Heart right ventricle (tissue), 16 donors: ENCODE measurements around the gene THSD4. TPM values are rescaled to one million over a fixed set of nuclear protein-coding genes. Genes with fewer than 3 reads are reported as not detected.

Experiments used
- ATAC-seq, 8 donors: fragments of 200-7000 bp; cut with Tn5 transposase; one replicate each; pipeline ENCODE4 v1.9.1; 2020; ENCODE audit warnings: mild to moderate bottlenecking in 8 of 8, moderate library complexity in 8 of 8, moderate number of reproducible peaks in 1 of 8
- DNase-seq, 2 donors: peaks; one replicate each; pipeline ENCODE4 v3.0.0-alpha.2; 2020
- H3K27ac ChIP-seq, 10 donors: fragments of 200-600 bp; sonication (generic) in 2 of 10; one replicate each; pipeline versions ENCODE4 v1.5.0 to v1.8.0; 2020 to 2022; ENCODE audit warnings: mild to moderate bottlenecking in 3 of 10
- H3K27me3 ChIP-seq, 7 donors: fragments of 200-600 bp; one replicate each; pipeline ENCODE4 v1.8.0; 2021 to 2022; ENCODE audit warnings: mild to moderate bottlenecking in 2 of 7
- H3K36me3 ChIP-seq, 9 donors: fragments of 200-600 bp; sonication (generic) in 1 of 9; one replicate each; pipeline versions ENCODE4 v1.5.0 to v1.8.0; 2020 to 2022; ENCODE audit warnings: mild to moderate bottlenecking in 2 of 9
- H3K4me1 ChIP-seq, 9 donors: fragments of 200-600 bp; sonication (generic) in 1 of 9; one replicate each; pipeline versions ENCODE4 v1.5.0 to v1.8.0; 2020 to 2022; ENCODE audit warnings: mild to moderate bottlenecking in 4 of 9
- H3K4me3 ChIP-seq, 10 donors: fragments of 200-600 bp; sonication (generic) in 2 of 10; one replicate each; pipeline versions ENCODE4 v1.5.0 to v1.8.0; 2020 to 2022; ENCODE audit warnings: mild to moderate bottlenecking in 7 of 10, moderate library complexity in 2 of 10
- H3K9me3 ChIP-seq, 11 donors: fragments of 200-600 bp in 10 of 11; sonication (generic) in 2 of 11; one replicate each; pipeline versions ENCODE4 v1.5.0 to v1.8.0; 2013 to 2022; ENCODE audit warnings: mild to moderate bottlenecking in 2 of 11, control low read depth in 1 of 11, moderate library complexity in 1 of 11
- WGBS, 2 donors: extraction: QIAGEN DNeasy Blood & Tissue Kit; methylation state at CpG; one replicate each; pipeline ENCODE4 v1.1.7; 2013; ENCODE audit warnings: inconsistent platforms in 1 of 2; 5-methylcytosine and 5-hydroxymethylcytosine counted together
- intact Hi-C, 10 donors: fragments of 100-400 bp; cut with DNase I; formaldehyde crosslinking; loops; one replicate each; pipeline versions ENCODE4 v1.11.1 to v1.14.2; 2022
- polyA plus RNA-seq, 2 donors: library from polyadenylated mRNA; stranded (reverse); fragments of 200-250 nt; gene quantifications; one replicate each; pipeline ENCODE4 v1.2.3, GENCODE V29; 2013
- total RNA-seq, 10 donors: library from RNA; stranded (reverse); fragmentation: NEBNext Ultra II Directional in 3 of 10; extraction: Animal tissue kit (Norgen Biotek cat#: 25700) in 3 of 10; gene quantifications; one replicate each; pipeline versions ENCODE4 v1.2.1 to v1.2.4, GENCODE V29; 2021 to 2023
- TF ChIP-seq, protein P1 (sequence below), 9 donors: fragments of 200-600 bp; sonication (generic) in 2 of 9; IDR thresholded peaks; one replicate each; pipeline versions ENCODE4 v1.5.0 to v1.8.0; 2021 to 2022; ENCODE audit warnings: antibody characterized with exemption in 9 of 9, mild to moderate bottlenecking in 5 of 9, moderate library complexity in 1 of 9
- donor health status: Arrhythmogenic right ventricular cardiomyopathy.
- donor health status: ischemic (EF 13 %, LVEDD 7.1; RV severe dilation, severe dysfunction).
- donor health status: healthy with polysubstance abuse.
- donor health status: DM: no; HTN: yes; CAD: no.
- donor health status: DM: no; HTN: no; CAD: no.
- donor health status: ischemic (EF 25% LVEDD 6.9; RV normal size, moderate dysfunction).
- donor health status: ischemic (EF 25% LVEDD 5.7; RV mildly dilated, moderate dysfunction).
- donor health status: healthy.
- donor health status: DM: yes; HTN: yes; CAD: no.
- donor health status: Ischemic cardiomyopathy.
- donor health status: ischemic (EF 35%, LVEDD 5.7; RV mildly dilated, moderate dysfunction).
- donor health status: nonischemic (EF 11% LVEDD 7.7; RV severe dilation, severe dysfunction).
- donor health status: DM: yes; HTN: yes; CAD: no.
- donor health status: PGD.
- donor health status: ischemic (EF 29% LVEDD 5.4; RV normal size, mild dysfunction).
- donor health status: nonischemic (EF 23%, LVEDD 6.1; RV moderate dilation, normal function).

Gene THSD4
- total and polyA plus RNA-seq, 12 donors: 20.8 to 212 (median 139) TPM

DNA sequence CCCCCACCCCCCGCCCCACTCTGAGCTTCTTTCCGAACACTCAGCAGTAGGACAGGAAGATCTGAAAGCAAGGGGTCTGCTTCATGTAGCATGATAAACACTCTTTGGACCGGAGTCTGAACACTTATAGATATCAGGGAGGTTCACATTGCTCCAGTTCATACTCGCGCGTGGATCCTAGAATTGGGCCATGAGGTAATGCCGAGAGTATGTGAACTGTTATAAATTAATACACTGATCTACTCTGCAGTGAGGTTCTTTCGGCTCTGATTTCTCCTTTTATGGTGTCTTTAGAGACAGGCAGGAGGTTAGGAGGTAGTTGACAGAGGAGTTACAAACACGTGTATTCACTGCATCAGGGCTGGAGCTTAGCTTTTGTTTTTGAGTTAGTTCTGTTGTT lies 223.0 kb downstream of the THSD4 start:
- DNase-seq (peak in 1 of 2 donors; percentile 52), ATAC-seq (peak; percentile 70 to 95 (median 84))
- H3K4me3 ChIP-seq: no peak overlapping the region
- no peaks in the 10 kb centered on the region for H3K9me3 ChIP-seq
- peaks cover 0 to 11% (median 0%) of the 10 kb centered on the region in 9 donors for H3K36me3 ChIP-seq
- H3K4me1 ChIP-seq: peaks cover 0 to 27% (median 7%) of the 10 kb centered on the region in 9 donors
- 49 to 65% methylated on average over 9 of the region's 9 CpGs for WGBS, 2 donors
- intact Hi-C loops: loop anchor here in 5 of 10 donors (5.0 to 10.0 kb wide), 3 partner anchors 67 to 223 kb away; partner anchors contain the start of gene THSD4 (in 4 of the 5)
- TF ChIP-seq, protein P1, sequence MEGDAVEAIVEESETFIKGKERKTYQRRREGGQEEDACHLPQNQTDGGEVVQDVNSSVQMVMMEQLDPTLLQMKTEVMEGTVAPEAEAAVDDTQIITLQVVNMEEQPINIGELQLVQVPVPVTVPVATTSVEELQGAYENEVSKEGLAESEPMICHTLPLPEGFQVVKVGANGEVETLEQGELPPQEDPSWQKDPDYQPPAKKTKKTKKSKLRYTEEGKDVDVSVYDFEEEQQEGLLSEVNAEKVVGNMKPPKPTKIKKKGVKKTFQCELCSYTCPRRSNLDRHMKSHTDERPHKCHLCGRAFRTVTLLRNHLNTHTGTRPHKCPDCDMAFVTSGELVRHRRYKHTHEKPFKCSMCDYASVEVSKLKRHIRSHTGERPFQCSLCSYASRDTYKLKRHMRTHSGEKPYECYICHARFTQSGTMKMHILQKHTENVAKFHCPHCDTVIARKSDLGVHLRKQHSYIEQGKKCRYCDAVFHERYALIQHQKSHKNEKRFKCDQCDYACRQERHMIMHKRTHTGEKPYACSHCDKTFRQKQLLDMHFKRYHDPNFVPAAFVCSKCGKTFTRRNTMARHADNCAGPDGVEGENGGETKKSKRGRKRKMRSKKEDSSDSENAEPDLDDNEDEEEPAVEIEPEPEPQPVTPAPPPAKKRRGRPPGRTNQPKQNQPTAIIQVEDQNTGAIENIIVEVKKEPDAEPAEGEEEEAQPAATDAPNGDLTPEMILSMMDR (IDR thresholded peaks at IDR 0.05): no peak
- H3K27me3 ChIP-seq: no peaks in the 10 kb centered on the region
- H3K27ac ChIP-seq: peak overlapping the region; percentile 35 to 94 (median 86)

DNA sequence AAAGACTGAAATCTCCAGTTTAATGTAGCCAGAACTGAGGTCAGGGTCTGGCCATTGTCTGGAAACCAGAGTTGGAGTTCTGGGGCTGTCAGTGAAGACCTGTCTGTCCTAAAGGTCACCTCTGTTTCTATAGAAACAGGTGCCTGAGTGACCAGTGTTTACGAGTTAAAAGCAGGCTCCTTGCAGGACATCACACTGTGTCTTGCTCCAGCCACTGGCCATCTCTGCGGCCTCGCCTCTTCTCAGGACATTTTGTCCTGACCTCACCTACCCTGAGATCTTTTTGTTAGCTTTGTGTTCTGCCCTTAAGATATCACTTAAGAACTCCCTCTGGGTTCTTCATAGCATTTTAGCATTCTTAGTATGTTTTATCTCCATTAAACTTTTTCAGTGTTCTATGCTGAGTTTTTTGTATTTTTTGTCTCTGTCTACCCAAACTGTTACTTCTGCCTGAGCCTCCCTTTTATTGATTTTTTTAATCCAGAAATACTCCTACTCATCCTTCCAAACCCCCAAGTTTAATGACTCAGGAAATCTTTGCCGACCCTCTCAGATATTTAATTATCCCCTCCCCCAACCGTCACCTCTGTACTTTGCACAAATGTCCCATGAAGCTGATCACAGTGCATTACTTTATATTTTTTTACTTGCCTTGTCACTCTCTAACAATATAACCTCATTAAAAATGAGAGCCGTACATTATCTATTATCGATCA lies 223.7 kb downstream of the THSD4 start:
- Histone ChIP-seq H3K36me3 (peaks cover 0 to 10% (median 0%) of the 10 kb centered on the region in 9 donors), H3K4me1 (peaks cover 0 to 21% (median 4%) of the 10 kb centered on the region in 9 donors), H3K27ac (peak overlapping the region; percentile 35 to 94 (median 86)), H3K27me3 (no peaks in the 10 kb centered on the region), H3K9me3 (no peaks in the 10 kb centered on the region), H3K4me3 (no peak overlapping the region)
- DNase-seq (no peak), ATAC-seq (peak in 4 of 8 donors; percentile 10 to 45 (median 18))
- intact Hi-C loops: loop anchor here in 5 of 10 donors (5.0 to 10.0 kb wide), 3 partner anchors 66 to 224 kb away; partner anchors contain the start of gene THSD4 (in 4 of the 5)
- 88 to 89% methylated on average over 7 of the region's 7 CpGs for WGBS, 2 donors
- TF ChIP-seq, protein P1 (IDR thresholded peaks at IDR 0.05): no peak

DNA sequence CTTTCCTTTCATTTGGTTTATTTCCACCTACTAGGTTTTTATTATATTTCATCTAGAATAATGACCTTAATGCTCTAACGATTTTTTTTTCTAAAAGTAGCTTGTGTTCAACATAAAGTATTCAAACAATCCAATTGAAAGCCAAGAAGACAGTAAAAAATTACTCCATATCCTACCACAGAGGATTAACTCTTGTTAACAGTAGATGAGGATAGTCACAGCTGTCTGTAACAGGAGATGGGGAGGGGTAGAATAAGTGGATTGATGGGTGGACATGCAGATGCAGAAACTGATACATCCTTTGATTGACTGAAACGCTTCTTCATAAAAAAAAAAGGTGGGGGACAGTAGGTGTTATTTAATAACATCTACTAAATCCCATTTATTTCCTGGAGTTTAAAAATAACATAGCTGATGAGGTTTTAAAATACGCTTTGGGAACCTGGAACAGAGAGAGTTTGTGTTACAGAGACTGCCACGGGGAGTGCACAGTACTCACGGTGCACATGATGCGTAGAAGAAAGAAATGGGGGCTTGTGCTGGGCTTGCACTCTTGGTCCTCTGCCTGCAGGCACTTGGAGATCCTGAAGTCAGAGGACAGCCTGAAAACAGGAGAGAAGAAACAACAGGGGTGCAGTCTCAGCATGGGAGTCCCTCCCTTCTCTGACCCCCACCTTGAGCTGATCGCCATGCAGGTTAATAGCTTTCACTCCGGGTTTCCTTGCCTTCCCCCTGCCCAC lies 226.7 kb downstream of the THSD4 start:
- peaks cover 0 to 21% (median 4%) of the 10 kb centered on the region in 9 donors for H3K4me1 ChIP-seq
- no peaks in the 10 kb centered on the region for H3K27me3 ChIP-seq
- H3K4me3 ChIP-seq: no peak overlapping the region
- ATAC-seq: no peak
- DNase-seq: no peak
- WGBS, 2 donors: 82 to 85% methylated on average over 8 of the region's 8 CpGs
- H3K27ac ChIP-seq: peak overlapping the region in 2 of 10 donors; percentile 2 to 89
- TF ChIP-seq, protein P1 (IDR thresholded peaks at IDR 0.05): no peak
- no peaks in the 10 kb centered on the region for H3K36me3 ChIP-seq
- no peaks in the 10 kb centered on the region for H3K9me3 ChIP-seq
- intact Hi-C loops: no loop called here

DNA sequence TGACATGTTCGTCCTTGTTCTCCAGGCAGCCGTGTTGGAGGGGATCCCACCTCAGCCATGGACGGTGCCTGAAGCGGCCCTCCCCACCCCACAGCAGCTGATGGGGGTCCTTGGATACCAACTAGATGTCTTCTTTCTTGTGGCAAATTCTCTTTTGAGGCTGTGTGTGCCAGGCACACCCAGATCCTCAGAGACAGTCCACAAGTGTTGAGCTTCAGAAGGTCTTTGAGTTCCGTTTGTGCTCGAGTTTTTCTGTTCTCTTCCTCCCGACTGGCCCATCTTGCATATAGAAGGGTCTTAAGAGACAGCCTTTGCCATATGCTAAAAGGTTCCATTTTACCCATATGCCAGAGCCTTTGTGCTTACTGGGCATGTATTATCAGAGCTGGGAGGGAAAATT lies 227.4 kb downstream of the THSD4 start:
- H3K4me3 ChIP-seq: no peak overlapping the region
- H3K27ac ChIP-seq: peak overlapping the region in 2 of 10 donors; percentile 2 to 20
- no peak for DNase-seq
- 81 to 94% methylated on average over 7 of the region's 7 CpGs for WGBS, 2 donors
- H3K9me3 ChIP-seq: no peaks in the 10 kb centered on the region
- no peak for ATAC-seq
- no peaks in the 10 kb centered on the region for H3K36me3 ChIP-seq
- peaks cover 0 to 19% (median 4%) of the 10 kb centered on the region in 9 donors for H3K4me1 ChIP-seq
- TF ChIP-seq, protein P1 (IDR thresholded peaks at IDR 0.05): no peak
- no peaks in the 10 kb centered on the region for H3K27me3 ChIP-seq
- intact Hi-C loops: no loop called here
